ENCODE data around the gene CCN6. TPM values are rescaled to one million over a fixed set of nuclear protein-coding genes. Genes with fewer than 3 reads are reported as not detected.

The CCN6 gene
- total RNA-seq, 1 experiment from 2014 or later = not detected

GRCh38 chr6:112113431-112113830 lies 59.5 kb downstream of the CCN6 start:
- no TSS peak for BruUV-seq (replicated peaks)
- ChIA-PET POLR2A (no interaction called here), CTCF (no interaction called here)
- no peak for DNase-seq
- Mint-ChIP-seq H3K9me3 (ENCODE audit: unreplicated experiment) (no peaks in the 10 kb centered on the region), H3K4me1 (ENCODE audit: low read depth, unreplicated experiment) (no peaks in the 10 kb centered on the region), H3K27ac (ENCODE audit: unreplicated experiment) (no peak overlapping the region), H3K36me3 (ENCODE audit: insufficient read depth, unreplicated experiment) (no peaks in the 10 kb centered on the region), H3K4me3 (ENCODE audit: unreplicated experiment) (no peak overlapping the region), H3K27me3 (ENCODE audit: insufficient read depth, unreplicated experiment) (peaks cover 17% of the 10 kb centered on the region)
- Histone ChIP-seq H3K36me3 (ENCODE audit: control insufficient read depth, insufficient read depth, low read length) (no peaks in the 10 kb centered on the region), H3K9me3 (no peaks in the 10 kb centered on the region), H3K4me3 (ENCODE audit: low read depth, low read length) (no peak overlapping the region), H3K4me1 (no peaks in the 10 kb centered on the region), H3K27me3 (replicated peaks; ENCODE audit: control insufficient read depth, insufficient read depth, low read length) (no peaks in the 10 kb centered on the region)
- TF ChIP-seq CTCF (IDR thresholded peaks at IDR 0.05; ENCODE audit: insufficient read depth in 1 of 2, low read depth in 1 of 2, low read length in 1 of 2, severe bottlenecking in 1 of 2, unreplicated experiment in 1 of 2) = no peak
- intact Hi-C loops (cut with micrococcal nuclease; ENCODE audit: unreplicated experiment) = no loop called here

GRCh38 chr6:112113918-112114317 lies 60.0 kb downstream of the CCN6 start:
- no peak for TF ChIP-seq CTCF (IDR thresholded peaks at IDR 0.05; ENCODE audit: insufficient read depth in 1 of 2, low read depth in 1 of 2, low read length in 1 of 2, severe bottlenecking in 1 of 2, unreplicated experiment in 1 of 2)
- ChIA-PET POLR2A (no interaction called here), CTCF (no interaction called here)
- Mint-ChIP-seq H3K36me3 (ENCODE audit: insufficient read depth, unreplicated experiment) (no peaks in the 10 kb centered on the region), H3K4me3 (ENCODE audit: unreplicated experiment) (no peak overlapping the region), H3K27ac (ENCODE audit: unreplicated experiment) (no peak overlapping the region), H3K27me3 (ENCODE audit: insufficient read depth, unreplicated experiment) (peaks cover 17% of the 10 kb centered on the region), H3K4me1 (ENCODE audit: low read depth, unreplicated experiment) (no peaks in the 10 kb centered on the region), H3K9me3 (ENCODE audit: unreplicated experiment) (no peaks in the 10 kb centered on the region)
- no TSS peak for BruUV-seq (replicated peaks)
- DNase-seq = no peak
- no peak overlapping the region for H3K4me3 ChIP-seq (ENCODE audit: low read depth, low read length)
- intact Hi-C loops (cut with micrococcal nuclease; ENCODE audit: unreplicated experiment) = no loop called here
- no peaks in the 10 kb centered on the region for H3K4me1 ChIP-seq
- no peaks in the 10 kb centered on the region for H3K9me3 ChIP-seq
- H3K27me3 ChIP-seq (replicated peaks; ENCODE audit: control insufficient read depth, insufficient read depth, low read length) = no peaks in the 10 kb centered on the region
- no peaks in the 10 kb centered on the region for H3K36me3 ChIP-seq (ENCODE audit: control insufficient read depth, insufficient read depth, low read length)

GRCh38 chr6:112114577-112115223 lies 60.8 kb downstream of the CCN6 start:
- intact Hi-C loops (cut with micrococcal nuclease; ENCODE audit: unreplicated experiment) = no loop called here
- Histone ChIP-seq H3K36me3 (ENCODE audit: control insufficient read depth, insufficient read depth, low read length) (no peaks in the 10 kb centered on the region), H3K9me3 (no peaks in the 10 kb centered on the region), H3K4me1 (no peaks in the 10 kb centered on the region), H3K27me3 (replicated peaks; ENCODE audit: control insufficient read depth, insufficient read depth, low read length) (no peaks in the 10 kb centered on the region), H3K4me3 (ENCODE audit: low read depth, low read length) (no peak overlapping the region)
- H3K4me3 Mint-ChIP-seq (ENCODE audit: unreplicated experiment) = no peak overlapping the region
- peaks cover 15% of the 10 kb centered on the region for H3K27me3 Mint-ChIP-seq (ENCODE audit: insufficient read depth, unreplicated experiment)
- ChIA-PET CTCF (no interaction called here), POLR2A (no interaction called here)
- no peak for TF ChIP-seq CTCF (IDR thresholded peaks at IDR 0.05; ENCODE audit: insufficient read depth in 1 of 2, low read depth in 1 of 2, low read length in 1 of 2, severe bottlenecking in 1 of 2, unreplicated experiment in 1 of 2)
- no peak overlapping the region for H3K27ac Mint-ChIP-seq (ENCODE audit: unreplicated experiment)
- DNase-seq = no peak
- H3K36me3 Mint-ChIP-seq (ENCODE audit: insufficient read depth, unreplicated experiment) = no peaks in the 10 kb centered on the region
- H3K4me1 Mint-ChIP-seq (ENCODE audit: low read depth, unreplicated experiment) = no peaks in the 10 kb centered on the region
- H3K9me3 Mint-ChIP-seq (ENCODE audit: unreplicated experiment) = no peaks in the 10 kb centered on the region
- BruUV-seq (replicated peaks) = no TSS peak

Data from Caco-2 (cell line).